HepG2 (cell line): ENCODE measurements around the gene SGIP1. TPM values are rescaled to one million over a fixed set of nuclear protein-coding genes. Genes with fewer than 3 reads are reported as not detected.

Source experiments
- ATAC-seq: fragments of 200-7000 bp; cut with Tn5 transposase; 3 replicates; pipeline ENCODE4 v1.9.1; 2020; ENCODE audit warnings: mild to moderate bottlenecking, moderate library complexity
- BruUV-seq: library from RNA; stranded (reverse); fragments of 400-500 nt; replicated peaks from 2 replicates; lab custom pipeline; 2021; lab: Mats Ljungman, UMichigan
- CTCF ChIA-PET: fragments of 300-600 bp; formaldehyde crosslinking; extraction: SDS; loops from one replicate; lab custom pipeline; 2021; ENCODE audit warnings: low total read pairs, inconsistent platforms, low intra/inter-chr PET ratio; lab: Yijun Ruan, JAX
- POLR2A ChIA-PET: fragments of 350-600 bp; sonication (Branson Sonifier 250); formaldehyde crosslinking; loops from one replicate; lab custom pipeline; 2020; ENCODE audit warnings: antibody characterized with exemption, inconsistent platforms; lab: Yijun Ruan, JAX
- DNase-seq: peaks from one replicate; pipeline ENCODE4 v3.0.0-alpha.2; 2015; ENCODE audit warnings: low spot score
- FAIRE-seq: peaks from 3 replicates; lab custom pipeline; 2011; peaks lifted over from hg19 to GRCh38; lab: Jason Lieb, UNC
- H2AFZ ChIP-seq: one replicate; pipeline ENCODE4 v1.6.1; 2011; ENCODE audit warnings: low read length, inconsistent platforms
- H3K27ac ChIP-seq: fragments of 300-600 bp; 3 replicates; pipeline ENCODE4 v1.8.0; 2011; ENCODE audit warnings: mixed run types, mild to moderate bottlenecking, mixed read lengths, low read length, inconsistent platforms; ENCODE audit not compliant: insufficient read depth; ENCODE audit errors: extremely low read length
- H3K27me3 ChIP-seq, 2 experiments: fragments of 200-600 bp in 1 of 2; 2 replicates in 1 of 2; 3 replicates in 1 of 2; pipeline versions ENCODE4 v1.6.0 to v1.8.0; 2011; ENCODE audit warnings: low read length in 2 of 2, mild to moderate bottlenecking in 2 of 2, moderate library complexity in 2 of 2, inconsistent platforms in 1 of 2; ENCODE audit not compliant: insufficient read depth in 2 of 2, control insufficient read depth in 1 of 2
- H3K36me3 ChIP-seq, 2 experiments: fragments of 200-600 bp in 1 of 2; replicated peaks in 1 of 2; 2 replicates in 1 of 2; 3 replicates in 1 of 2; pipeline versions ENCODE4 v1.5.1 to v1.8.0; 2011; ENCODE audit warnings: low read length in 2 of 2, inconsistent platforms in 1 of 2; ENCODE audit not compliant: insufficient read depth in 2 of 2, control insufficient read depth in 1 of 2
- H3K4me1 ChIP-seq: 2 replicates; pipeline ENCODE4 v1.5.1; 2012; ENCODE audit warnings: low read length, inconsistent platforms; ENCODE audit not compliant: insufficient read depth
- H3K4me2 ChIP-seq: 2 replicates; pipeline ENCODE4 v1.6.0; 2011; ENCODE audit warnings: low read depth, low read length, inconsistent platforms
- H3K4me3 ChIP-seq, 3 experiments: fragments of 200-600 bp in 1 of 3; sonication (generic), shearing (Covaris generic) in 1 of 3; replicated peaks in 1 of 3; 2 replicates each; pipeline ENCODE4 v1.5.1; 2011 to 2016; ENCODE audit warnings: low read length in 3 of 3, inconsistent platforms in 2 of 3, low read depth in 2 of 3, mild to moderate bottlenecking in 2 of 3, control low read depth in 1 of 3, mixed read lengths in 1 of 3; ENCODE audit not compliant: insufficient read depth in 1 of 3
- H3K79me2 ChIP-seq: one replicate; pipeline ENCODE4 v1.6.1; 2011; ENCODE audit warnings: low read length, inconsistent platforms; ENCODE audit not compliant: insufficient read depth
- H3K9ac ChIP-seq: 2 replicates; pipeline ENCODE4 v1.6.0; 2011; ENCODE audit warnings: mild to moderate bottlenecking, low read depth, low read length, inconsistent platforms; ENCODE audit not compliant: insufficient read depth
- H3K9me3 ChIP-seq: 2 replicates; pipeline ENCODE4 v1.5.1; 2012; ENCODE audit warnings: mild to moderate bottlenecking, low read length
- H4K20me1 ChIP-seq: 2 replicates; pipeline ENCODE4 v1.6.0; 2011; ENCODE audit warnings: inconsistent platforms, mild to moderate bottlenecking, low read length, moderate library complexity; ENCODE audit not compliant: insufficient read depth
- KDM6A ChIP-seq: IDR thresholded peaks from 2 replicates; pipeline ENCODE4 v1.6.1; 2016; ENCODE audit warnings: low read depth
- MAFK ChIP-seq, 2 experiments: IDR thresholded peaks in 1 of 2; conservative IDR thresholded peaks in 1 of 2; 2 replicates each; pipeline ENCODE4 v1.6.1; 2011; ENCODE audit warnings: improper control_type of control experiment in 2 of 2, low read length in 2 of 2
- PHB2 ChIP-seq: fragments of 450-650 bp; IDR thresholded peaks from 2 replicates; pipeline ENCODE4 v1.6.1; 2018; ENCODE audit not compliant: partially characterized antibody
- ZBTB8A ChIP-seq: sonication (generic); formaldehyde crosslinking; IDR thresholded peaks from 2 replicates; pipeline ENCODE4 v1.4.0; 2020; ENCODE audit warnings: mild to moderate bottlenecking, low read depth, missing genetic modification reagents, borderline replicate concordance
- ZNF383 ChIP-seq: sonication (generic); formaldehyde crosslinking; IDR thresholded peaks from 2 replicates; pipeline ENCODE4 v1.4.0; 2020; ENCODE audit warnings: missing genetic modification reagents, mild to moderate bottlenecking, borderline replicate concordance
- WGBS: methylation state at CpG from one replicate; pipeline ENCODE4 v1.1.6; 2017; ENCODE audit warnings: low lambda C conversion rate; 5-methylcytosine and 5-hydroxymethylcytosine counted together
- in situ Hi-C: cut with HindIII; loops from 2 replicates; pipeline ENCODE4 v1.10.0; 2017; ENCODE audit warnings: low pct_unique_long_range_greater_than_20kb; ENCODE audit not compliant: extremely low pct_ligation_motif_present
- intact Hi-C: fragments of 100-400 bp; cut with micrococcal nuclease; formaldehyde crosslinking; loops from one replicate; pipeline ENCODE4 v1.10.0; 2022; ENCODE audit not compliant: unreplicated experiment
- polyA plus RNA-seq, 8 experiments: library from polyadenylated mRNA; depleted of rRNA in 3 of 8; stranded (reverse) in 7 of 8; unstranded in 1 of 8; fragments of >200 nt; fragmentation: Illumina TruSeq in 4 of 8; extraction: Trizol in 4 of 8; gene quantifications; 2 replicates each; pipeline versions ENCODE4 v1.2.1 to v1.2.3, GENCODE V29; 2011 to 2016; ENCODE audit warnings: low read depth in 4 of 8, missing spikeins in 1 of 8, mixed read lengths in 1 of 8; ENCODE audit not compliant: insufficient read depth in 1 of 8
- total RNA-seq, 5 experiments: library from RNA; depleted of rRNA; stranded (reverse); fragments of >200 nt; fragmentation: Illumina TruSeq; extraction: Trizol; gene quantifications; 2 replicates each; pipeline ENCODE4 v1.2.3, GENCODE V29; 2016; ENCODE audit warnings: low read depth in 1 of 5
- TF ChIP-seq, protein P1 (sequence below): sonication (generic); formaldehyde crosslinking; conservative IDR thresholded peaks from 2 replicates; pipeline ENCODE4 v1.4.0; 2020; ENCODE audit warnings: missing genetic modification reagents

Gene SGIP1
- total and polyA plus RNA-seq, 2 of the 13 experiments (the other 11 are each of a cell fraction or from before 2014, with no cell fraction given) = not detected

DNA sequence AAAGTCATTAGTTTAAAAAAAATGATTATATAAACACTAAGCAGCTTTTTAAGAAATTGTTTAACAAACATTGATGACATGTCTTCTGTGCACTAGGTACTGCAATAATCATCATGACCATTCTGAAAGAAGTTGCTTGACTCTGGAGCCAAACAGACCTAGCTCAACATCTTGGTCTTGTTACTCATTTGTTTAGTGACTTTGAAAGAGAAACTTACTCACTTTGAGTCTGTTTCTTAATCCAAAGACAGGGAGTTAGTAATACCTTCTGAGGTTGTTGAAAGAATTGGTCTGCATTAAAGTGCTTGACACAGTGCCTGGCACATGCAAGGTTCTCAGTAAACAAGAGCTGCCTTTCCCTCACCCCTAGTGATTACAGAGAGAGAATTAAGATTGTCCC, 84.4 kb downstream of the SGIP1 start:
- no peaks in the 10 kb centered on the region for H3K36me3 ChIP-seq
- H4K20me1 ChIP-seq = no peaks in the 10 kb centered on the region
- no peak overlapping the region for H3K4me3 ChIP-seq
- TF ChIP-seq ZBTB8A (CRISPR knock-in tag) (no peak), MAFK (conservative IDR thresholded peaks at IDR 0.05 in 1 of 2, IDR thresholded peaks at IDR 0.05 in 1 of 2; ENCODE audit: low read length in 2 of 2) (peak in 1 of 2 experiments; percentile 19; a peak in 1 of 4 replicates), PHB2 (no peak), ZNF383 (CRISPR knock-in tag) (no peak)
- in situ Hi-C loops (no loop called here), intact Hi-C loops (no loop called here)
- H3K4me1 ChIP-seq = no peaks in the 10 kb centered on the region
- BruUV-seq = no TSS peak
- CTCF ChIA-PET = no interaction called here
- H3K9ac ChIP-seq = no peak overlapping the region
- H3K27me3 ChIP-seq = no peaks in the 10 kb centered on the region
- H3K9me3 ChIP-seq = 0 out of 2 replicates have a peak, but pooled peaks cover 5% of the 10 kb centered on the region
- no peak overlapping the region for H3K4me2 ChIP-seq
- FAIRE-seq (no peak), DNase-seq (no peak), ATAC-seq (no peak)
- H2AFZ ChIP-seq = no peak overlapping the region
- POLR2A ChIA-PET = no interaction called here
- H3K79me2 ChIP-seq = no peaks in the 10 kb centered on the region
- no peak overlapping the region for H3K27ac ChIP-seq

DNA sequence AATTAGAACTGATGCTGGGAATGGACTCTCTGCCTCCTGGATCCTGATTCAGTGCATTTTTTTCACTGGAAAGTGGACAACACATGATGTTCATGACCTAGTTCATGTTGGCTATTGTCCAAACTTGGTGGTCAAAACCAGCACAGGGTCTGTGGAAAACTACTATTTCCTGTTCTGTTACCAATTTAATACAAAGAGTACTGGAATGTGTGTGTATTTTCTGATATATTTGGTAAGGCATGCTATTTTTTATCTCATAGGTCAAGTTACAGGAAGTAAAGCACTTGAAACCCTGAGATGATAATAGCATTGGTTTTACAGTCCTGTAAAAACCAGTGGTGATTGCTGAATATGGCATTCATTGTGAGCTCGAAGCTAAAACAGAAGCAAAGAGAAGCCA, 89.9 kb downstream of the SGIP1 start:
- 0% methylated on average over 1 of the region's 1 CpG for WGBS
- ChIA-PET POLR2A (no interaction called here), CTCF (no interaction called here)
- H3K79me2 ChIP-seq = no peaks in the 10 kb centered on the region
- intact Hi-C loops = no loop called here
- H3K27me3 ChIP-seq = no peaks in the 10 kb centered on the region
- no peak overlapping the region for H3K27ac ChIP-seq
- H2AFZ ChIP-seq = no peak overlapping the region
- no TSS peak for BruUV-seq
- H3K36me3 ChIP-seq = no peaks in the 10 kb centered on the region
- H3K4me3 ChIP-seq = no peak overlapping the region
- no peaks in the 10 kb centered on the region for H3K4me1 ChIP-seq
- in situ Hi-C loops = no loop called here
- H3K9ac ChIP-seq = no peak overlapping the region
- no peaks in the 10 kb centered on the region for H4K20me1 ChIP-seq
- no peak for ATAC-seq
- H3K9me3 ChIP-seq = 0 out of 2 replicates have a peak, but pooled peaks cover 5% of the 10 kb centered on the region
- no peak for DNase-seq
- FAIRE-seq = no peak
- no peak overlapping the region for H3K4me2 ChIP-seq
- TF ChIP-seq, protein P1, sequence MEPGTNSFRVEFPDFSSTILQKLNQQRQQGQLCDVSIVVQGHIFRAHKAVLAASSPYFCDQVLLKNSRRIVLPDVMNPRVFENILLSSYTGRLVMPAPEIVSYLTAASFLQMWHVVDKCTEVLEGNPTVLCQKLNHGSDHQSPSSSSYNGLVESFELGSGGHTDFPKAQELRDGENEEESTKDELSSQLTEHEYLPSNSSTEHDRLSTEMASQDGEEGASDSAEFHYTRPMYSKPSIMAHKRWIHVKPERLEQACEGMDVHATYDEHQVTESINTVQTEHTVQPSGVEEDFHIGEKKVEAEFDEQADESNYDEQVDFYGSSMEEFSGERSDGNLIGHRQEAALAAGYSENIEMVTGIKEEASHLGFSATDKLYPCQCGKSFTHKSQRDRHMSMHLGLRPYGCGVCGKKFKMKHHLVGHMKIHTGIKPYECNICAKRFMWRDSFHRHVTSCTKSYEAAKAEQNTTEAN (CRISPR knock-in tag) = no peak
- no peak for TF ChIP-seq KDM6A
